GM12878 (cell line): ENCODE data around the gene TSR3.

Experiments used
- ATF7 ChIP-seq: fragments of 450-650 bp; IDR thresholded peaks from 2 replicates; pipeline ENCODE4 v1.6.1; 2016; ENCODE audit warnings: low read depth, mild to moderate bottlenecking
- PAX8 ChIP-seq: fragments of 450-650 bp; IDR thresholded peaks from 2 replicates; pipeline ENCODE4 v1.6.1; 2017; ENCODE audit warnings: mild to moderate bottlenecking, moderate library complexity
- RELA ChIP-seq: fragments of 450-650 bp; IDR thresholded peaks from 2 replicates; pipeline ENCODE4 v1.8.0; 2014; ENCODE audit warnings: borderline replicate concordance; ENCODE audit not compliant: partially characterized antibody
- TF ChIP-seq, protein P1 (sequence below): IDR thresholded peaks from 2 replicates; pipeline ENCODE4 v1.6.1; 2012; ENCODE audit warnings: low read depth, low read length, improper control_type of control experiment
- TF ChIP-seq, protein P2 (sequence below): IDR thresholded peaks from 2 replicates; pipeline ENCODE4 v1.6.1; 2011; ENCODE audit warnings: borderline replicate concordance, low read depth, mild to moderate bottlenecking, moderate library complexity, mixed read lengths, low read length; ENCODE audit not compliant: insufficient read depth; ENCODE audit errors: extremely low read length

DNA sequence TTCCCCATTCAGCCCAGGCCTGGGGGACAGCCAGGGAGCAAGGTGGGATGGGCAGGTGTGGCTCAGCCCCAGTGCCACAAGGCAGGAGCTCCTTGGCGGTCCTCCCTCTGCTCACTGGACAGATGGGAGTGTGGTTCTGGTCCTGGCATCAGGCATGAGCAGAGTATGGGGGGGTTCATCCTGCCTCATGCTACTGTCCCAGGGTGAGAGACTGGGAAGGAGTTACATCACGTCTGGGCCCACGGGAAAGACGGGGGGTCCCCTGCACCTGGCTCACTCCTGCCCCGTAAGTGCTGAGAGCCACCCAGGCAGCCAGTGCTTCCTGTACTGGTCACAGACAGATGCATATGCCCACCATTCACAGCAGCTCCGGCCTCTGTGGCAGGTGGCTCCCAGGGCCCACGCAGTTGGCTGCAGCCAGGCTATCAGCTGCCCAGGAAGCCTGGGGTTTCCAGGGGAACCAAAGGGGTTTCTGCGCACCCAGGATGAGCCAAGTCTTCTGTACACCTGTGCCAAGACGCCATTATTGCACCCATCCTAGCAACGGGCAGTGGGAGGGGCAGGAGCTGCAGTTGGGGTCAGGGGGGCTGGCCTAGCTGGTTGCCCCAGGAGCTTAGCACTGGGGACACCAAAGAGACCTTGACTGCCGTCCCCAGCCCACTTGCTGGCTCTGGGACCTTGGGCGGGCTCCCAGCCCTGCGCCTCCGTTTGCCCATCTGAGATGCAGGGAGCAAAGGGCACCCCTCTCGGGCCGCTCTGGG is 16.3 kb downstream of the TSR3 start:
- TF ChIP-seq ATF7 = no peak
- TF ChIP-seq, protein P1, sequence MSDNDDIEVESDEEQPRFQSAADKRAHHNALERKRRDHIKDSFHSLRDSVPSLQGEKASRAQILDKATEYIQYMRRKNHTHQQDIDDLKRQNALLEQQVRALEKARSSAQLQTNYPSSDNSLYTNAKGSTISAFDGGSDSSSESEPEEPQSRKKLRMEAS = no peak
- no peak for TF ChIP-seq RELA
- TF ChIP-seq PAX8 = no peak
- TF ChIP-seq, protein P2, sequence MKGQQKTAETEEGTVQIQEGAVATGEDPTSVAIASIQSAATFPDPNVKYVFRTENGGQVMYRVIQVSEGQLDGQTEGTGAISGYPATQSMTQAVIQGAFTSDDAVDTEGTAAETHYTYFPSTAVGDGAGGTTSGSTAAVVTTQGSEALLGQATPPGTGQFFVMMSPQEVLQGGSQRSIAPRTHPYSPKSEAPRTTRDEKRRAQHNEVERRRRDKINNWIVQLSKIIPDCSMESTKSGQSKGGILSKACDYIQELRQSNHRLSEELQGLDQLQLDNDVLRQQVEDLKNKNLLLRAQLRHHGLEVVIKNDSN = no peak
